ENCODE results near the gene PLRG1.

DNA sequence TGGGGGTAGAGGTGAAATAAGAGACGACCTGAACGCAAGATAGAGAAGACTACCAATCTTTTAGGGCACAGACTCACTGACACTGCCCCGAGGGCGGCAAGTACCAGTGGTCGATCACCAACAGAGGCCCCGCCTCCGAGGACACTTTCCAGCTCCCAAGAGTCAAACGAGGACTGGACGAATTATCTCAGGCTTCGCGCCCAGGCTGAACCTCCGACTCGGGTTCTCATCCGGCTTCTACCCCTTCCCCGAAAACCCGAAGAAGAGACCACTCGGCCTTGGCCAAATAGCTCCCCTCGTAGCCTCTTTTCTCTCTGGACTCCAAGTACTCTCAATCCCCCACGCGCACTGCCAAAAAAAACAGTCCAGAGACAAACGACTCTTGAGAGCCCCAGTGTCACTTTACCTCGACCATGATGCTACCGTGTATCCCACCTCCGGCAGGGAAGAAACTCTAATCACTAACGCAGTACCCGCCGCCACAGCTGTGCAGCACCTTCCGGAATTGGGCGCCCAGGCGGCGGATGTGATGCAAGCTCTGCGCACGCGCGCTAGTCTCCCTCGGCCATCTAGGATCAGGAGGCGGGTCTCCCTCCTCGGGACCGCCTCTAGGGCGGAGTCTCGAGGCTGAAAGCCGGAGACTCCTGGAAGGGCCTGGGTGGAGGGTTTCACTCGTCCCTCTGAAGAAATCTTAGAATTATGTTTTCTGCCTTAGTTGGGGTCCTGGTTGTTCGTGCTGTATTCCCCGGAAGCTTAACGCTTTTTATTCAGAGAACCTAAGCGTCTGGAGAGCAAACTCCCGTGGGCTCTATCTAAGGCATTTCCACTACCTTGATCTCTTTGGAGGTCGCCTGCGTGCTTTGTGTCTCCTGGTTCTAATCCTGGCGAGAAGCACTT is at the start of gene PLRG1:
- no peak for TF ChIP-seq EZH2 (IDR thresholded peaks at IDR 0.05; ENCODE audit: insufficient read depth, poor library complexity, severe bottlenecking)
- no peak for TF ChIP-seq EZH2phosphoT487 (IDR thresholded peaks at IDR 0.05; ENCODE audit: insufficient read depth, low read depth)
